NCI-H187 (cell line): Measurements from ENCODE around the gene DGCR2.

Experiments
- DNase-seq, 2 experiments: peaks; one replicate each; lab custom pipeline; 2025; lab: John Stamatoyannopoulos, UW

Gene DGCR2

GRCh38 chr22:19146215-19146968, 24.2 kb upstream of the DGCR2 start:
- DNase-seq: no peak

- DNase-seq: no peak
These were observed 21.8 kb upstream of the DGCR2 start for GRCh38 chr22:19143967-19144400.

GRCh38 chr22:19143212-19143611, 21.0 kb upstream of the DGCR2 start:
- DNase-seq: no peak

GRCh38 chr22:19142394-19142793, 20.2 kb upstream of the DGCR2 start:
- no peak for DNase-seq

- no peak for DNase-seq
These were observed 17.8 kb upstream of the DGCR2 start for GRCh38 chr22:19139974-19140373.

- no peak for DNase-seq
These were observed 16.8 kb upstream of the DGCR2 start for GRCh38 chr22:19139001-19139356.

GRCh38 chr22:19138217-19139000, 16.2 kb upstream of the DGCR2 start:
- no peak for DNase-seq

GRCh38 chr22:19137384-19138216, 15.4 kb upstream of the DGCR2 start:
- DNase-seq: no peak

GRCh38 chr22:19136915-19137314, 14.7 kb upstream of the DGCR2 start:
- no peak for DNase-seq

GRCh38 chr22:19134874-19135273, 12.7 kb upstream of the DGCR2 start:
- no peak for DNase-seq

GRCh38 chr22:19134176-19134831, 12.1 kb upstream of the DGCR2 start:
- no peak for DNase-seq

- no peak for DNase-seq
These were observed 11.3 kb upstream of the DGCR2 start for GRCh38 chr22:19133561-19133960.

- DNase-seq: no peak
These were observed 10.6 kb upstream of the DGCR2 start for GRCh38 chr22:19132693-19133400.

GRCh38 chr22:19132153-19132552, 9.9 kb upstream of the DGCR2 start:
- DNase-seq: no peak

- no peak for DNase-seq
These were observed 9.4 kb upstream of the DGCR2 start for GRCh38 chr22:19131685-19132015.

- no peak for DNase-seq
These were observed 8.9 kb upstream of the DGCR2 start, which contains the start of gene TSSK2 for GRCh38 chr22:19130959-19131684. TSSK2 (plus strand) TSS chr22:19131308; CDS start chr22:19131400, 92 bp downstream.

GRCh38 chr22:19129871-19130270, 7.7 kb upstream of the DGCR2 start:
- no peak for DNase-seq

GRCh38 chr22:19128946-19129727, 6.9 kb upstream of the DGCR2 start:
- DNase-seq: no peak

GRCh38 chr22:19128009-19128401, 5.8 kb upstream of the DGCR2 start:
- no peak for DNase-seq
